ENCODE data around the gene P2RY12. TPM values are rescaled to one million over a fixed set of nuclear protein-coding genes. Genes with fewer than 3 reads are reported as not detected.

The P2RY12 gene
- not detected in 2 replicates for total RNA-seq (2014; rRNA removed; shearing (Covaris generic); ENCODE audit: low replicate concordance)

DNA sequence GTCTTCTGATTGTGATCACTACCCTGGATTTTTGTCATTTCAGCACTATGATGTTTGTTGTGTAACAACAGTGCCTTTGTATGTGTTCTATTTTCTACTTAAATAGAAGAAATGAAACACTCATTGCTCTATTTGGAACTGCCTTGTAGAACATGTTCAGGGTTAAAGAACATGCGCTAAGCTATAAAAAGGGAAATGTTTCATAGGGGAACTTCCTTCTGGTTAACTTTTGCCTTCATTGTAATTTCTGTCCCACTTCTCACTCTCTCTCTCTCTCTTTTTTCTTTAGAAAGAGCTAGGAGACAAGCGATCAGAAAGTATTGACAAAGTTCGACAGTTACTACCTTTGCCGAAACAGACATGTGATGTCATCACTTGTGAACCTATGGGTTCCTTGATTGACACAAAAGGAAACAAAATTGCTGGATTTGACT, at the start of gene P2RY12:
TSS of gene P2RY12 (minus strand) at position 13 of the 434 bp plus-strand sequence. CDS start 45,908 bp downstream, outside the sequence.
- no peak for DNase-seq (ENCODE audit: low read depth)
- in situ Hi-C loops (cut with HindIII; ENCODE audit: low pct_unique_long_range_greater_than_20kb, low sequenced_read_pairs) = no loop called here

DNA sequence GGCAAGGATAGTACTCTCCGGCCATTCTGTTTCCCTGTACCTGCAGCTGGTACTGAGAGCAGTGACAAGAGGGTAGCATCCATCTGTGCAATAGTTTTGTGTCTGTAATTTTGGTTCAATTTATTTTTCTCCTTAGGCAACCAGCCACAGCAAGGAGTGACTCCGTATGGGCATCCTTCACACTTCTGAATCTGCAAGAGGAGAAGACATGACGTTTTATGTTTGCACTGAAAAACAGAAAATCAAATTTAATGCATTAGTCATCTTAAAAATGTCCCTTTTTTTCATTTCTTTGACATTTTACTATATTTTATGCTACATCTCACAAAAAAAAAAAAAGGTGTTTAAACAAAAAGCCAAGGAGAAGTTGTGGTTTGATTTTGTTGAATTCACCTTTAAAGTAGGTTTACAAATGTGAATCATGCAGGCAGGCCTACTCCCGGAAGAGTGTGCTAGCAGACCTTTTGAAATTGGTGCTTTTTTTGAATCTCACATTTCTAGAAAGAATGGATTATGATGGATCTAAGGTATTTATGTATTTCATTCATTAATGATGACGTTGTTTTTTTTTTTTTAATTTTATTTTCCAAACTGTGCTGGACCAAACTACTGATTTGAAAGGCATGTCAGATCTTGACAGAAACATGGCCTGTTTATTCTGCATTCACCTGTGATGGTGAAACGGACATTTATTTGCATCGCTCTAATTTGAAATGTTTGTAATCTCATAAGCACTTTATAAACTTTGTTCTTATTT, 48.2 kb upstream of the P2RY12 start:
- in situ Hi-C loops (cut with HindIII; ENCODE audit: low pct_unique_long_range_greater_than_20kb, low sequenced_read_pairs) = no loop called here
- no peak for DNase-seq (ENCODE audit: low read depth)

GRCh38 chr3:151431940-151432339, 47.4 kb upstream of the P2RY12 start:
- DNase-seq (ENCODE audit: low read depth) = no peak
- in situ Hi-C loops (cut with HindIII; ENCODE audit: low pct_unique_long_range_greater_than_20kb, low sequenced_read_pairs) = no loop called here

GRCh38 chr3:151430821-151431484, 46.4 kb upstream of the P2RY12 start:
- no peak for DNase-seq (ENCODE audit: low read depth)
- in situ Hi-C loops (cut with HindIII; ENCODE audit: low pct_unique_long_range_greater_than_20kb, low sequenced_read_pairs) = no loop called here

GRCh38 chr3:151428386-151428785, 43.8 kb upstream of the P2RY12 start:
- no peak for DNase-seq (ENCODE audit: low read depth)
- in situ Hi-C loops (cut with HindIII; ENCODE audit: low pct_unique_long_range_greater_than_20kb, low sequenced_read_pairs) = no loop called here

DNA sequence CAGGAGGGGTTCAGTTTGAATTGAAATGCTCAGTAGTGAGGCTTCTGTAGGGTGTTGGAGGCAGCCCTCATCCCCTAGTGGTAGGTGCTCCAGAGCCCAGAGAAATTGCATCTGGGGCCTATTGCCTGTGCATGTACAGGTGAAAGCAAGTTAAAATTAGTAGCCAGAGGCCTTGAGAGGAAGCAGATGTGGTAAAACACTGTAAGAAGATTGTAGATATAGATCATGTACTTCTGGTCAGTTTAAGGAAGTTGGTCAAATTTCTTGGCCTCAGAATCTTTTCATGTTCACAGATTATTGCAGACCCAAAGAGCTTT, 41.7 kb upstream of the P2RY12 start:
- no peak for DNase-seq (ENCODE audit: low read depth)
- in situ Hi-C loops (cut with HindIII; ENCODE audit: low pct_unique_long_range_greater_than_20kb, low sequenced_read_pairs) = no loop called here

GRCh38 chr3:151425627-151426340, 41.2 kb upstream of the P2RY12 start:
- in situ Hi-C loops (cut with HindIII; ENCODE audit: low pct_unique_long_range_greater_than_20kb, low sequenced_read_pairs) = no loop called here
- no peak for DNase-seq (ENCODE audit: low read depth)

- in situ Hi-C loops (cut with HindIII; ENCODE audit: low pct_unique_long_range_greater_than_20kb, low sequenced_read_pairs) = no loop called here
Observed at GRCh38 chr3:151423091-151423490, 38.5 kb upstream of the P2RY12 start.

GRCh38 chr3:151421938-151422337, 37.4 kb upstream of the P2RY12 start:
- DNase-seq (ENCODE audit: low read depth) = no peak
- in situ Hi-C loops (cut with HindIII; ENCODE audit: low pct_unique_long_range_greater_than_20kb, low sequenced_read_pairs) = no loop called here

More at GRCh38 chr3:151423091-151423490, 38.5 kb upstream of the P2RY12 start:
- no peak for DNase-seq (ENCODE audit: low read depth)

DNA sequence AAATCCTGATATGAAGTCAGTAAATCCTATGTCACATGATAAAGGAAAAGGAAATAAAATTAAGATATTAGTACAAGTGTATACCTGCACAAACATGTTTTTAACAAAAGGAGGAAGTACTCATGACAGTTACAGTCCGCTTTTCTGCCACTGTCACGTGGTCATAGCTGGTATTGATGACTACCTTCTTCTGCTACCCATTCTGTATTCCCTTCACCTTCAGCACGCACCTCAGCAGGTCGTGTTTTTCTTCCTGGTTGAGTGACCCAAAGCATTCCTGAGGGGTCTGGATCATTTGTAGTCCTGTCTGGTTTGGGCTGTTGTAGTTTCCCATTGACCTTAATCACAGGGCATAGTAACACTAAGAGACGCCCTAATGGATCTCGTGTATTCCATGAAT, 35.3 kb upstream of the P2RY12 start:
- no peak for DNase-seq (ENCODE audit: low read depth)
- in situ Hi-C loops (cut with HindIII; ENCODE audit: low pct_unique_long_range_greater_than_20kb, low sequenced_read_pairs) = no loop called here

DNA sequence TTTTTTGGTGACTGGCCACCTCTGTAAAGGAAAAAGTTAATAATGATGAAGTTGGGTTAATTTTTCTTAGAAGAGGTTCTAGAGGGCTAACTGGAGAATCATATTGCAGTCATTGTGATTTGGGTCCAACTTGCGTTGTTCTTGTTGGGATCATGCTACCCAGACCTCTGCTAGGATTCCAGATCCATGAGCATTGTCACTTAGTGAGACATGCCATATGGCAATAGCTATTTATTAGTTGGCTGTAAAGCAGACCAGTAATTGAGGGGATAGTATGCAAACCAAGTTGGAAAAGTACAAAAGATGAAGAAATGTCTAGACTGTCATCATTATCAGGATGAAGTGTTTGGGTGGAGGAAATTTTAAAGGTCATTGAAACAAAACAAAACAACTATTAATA, 30.7 kb upstream of the P2RY12 start:
- DNase-seq (ENCODE audit: low read depth) = no peak
- in situ Hi-C loops (cut with HindIII; ENCODE audit: low pct_unique_long_range_greater_than_20kb, low sequenced_read_pairs) = no loop called here

DNA sequence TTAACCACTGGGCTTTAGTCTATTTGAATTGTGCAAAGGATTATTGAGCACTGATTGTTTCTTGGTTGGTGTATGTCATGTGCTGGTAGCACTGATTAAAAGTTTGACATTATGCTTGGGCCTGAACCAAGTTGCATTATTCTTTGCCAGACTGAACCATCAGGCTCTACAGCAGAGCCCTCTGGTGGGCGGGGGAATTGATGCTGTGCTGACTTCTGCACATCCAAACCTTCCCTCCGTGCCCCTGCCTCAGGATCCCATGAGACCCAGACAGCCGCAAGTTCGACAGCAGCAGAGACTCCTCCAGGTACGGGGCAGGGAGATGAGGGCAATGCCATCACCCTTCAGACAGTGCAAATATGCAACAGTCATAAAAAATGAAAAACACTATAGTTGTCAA, 28.4 kb upstream of the P2RY12 start:
- in situ Hi-C loops (cut with HindIII; ENCODE audit: low pct_unique_long_range_greater_than_20kb, low sequenced_read_pairs) = no loop called here

DNA sequence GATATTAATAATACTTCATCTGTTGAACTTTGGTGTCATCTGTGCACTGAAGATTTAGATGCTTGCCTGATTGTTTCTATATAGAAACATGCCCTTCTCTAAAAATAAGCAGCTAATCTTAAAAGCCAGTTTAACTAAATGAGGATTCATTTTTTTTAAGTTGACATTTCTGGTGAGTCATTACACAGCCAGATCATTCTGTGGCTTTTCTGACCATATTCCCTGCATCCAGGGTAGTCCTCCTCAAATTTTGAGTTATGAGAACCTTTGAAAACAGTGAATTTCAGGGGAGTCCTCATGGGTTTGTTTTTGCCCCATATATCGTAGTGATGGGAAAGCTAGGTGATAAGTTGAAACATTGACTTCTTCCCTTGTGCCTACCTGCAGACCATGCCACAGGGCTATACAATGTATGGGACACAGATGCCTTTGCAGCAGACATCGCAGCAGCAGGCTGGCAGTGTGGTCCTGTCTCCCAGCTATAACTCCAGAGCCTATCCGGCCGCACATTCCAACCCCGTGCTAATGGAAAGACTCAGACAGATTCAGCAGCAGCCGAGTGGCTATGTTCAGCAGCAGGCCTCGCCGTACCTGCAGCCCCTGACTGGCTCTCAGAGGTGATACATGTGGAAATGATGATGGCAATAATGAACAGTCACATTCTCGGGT, 26.5 kb upstream of the P2RY12 start:
- DNase-seq (ENCODE audit: low read depth) = no peak
- in situ Hi-C loops (cut with HindIII; ENCODE audit: low pct_unique_long_range_greater_than_20kb, low sequenced_read_pairs) = no loop called here

More for the DNA sequence above, 28.4 kb upstream of the P2RY12 start:
- no peak for DNase-seq (ENCODE audit: low read depth)

DNA sequence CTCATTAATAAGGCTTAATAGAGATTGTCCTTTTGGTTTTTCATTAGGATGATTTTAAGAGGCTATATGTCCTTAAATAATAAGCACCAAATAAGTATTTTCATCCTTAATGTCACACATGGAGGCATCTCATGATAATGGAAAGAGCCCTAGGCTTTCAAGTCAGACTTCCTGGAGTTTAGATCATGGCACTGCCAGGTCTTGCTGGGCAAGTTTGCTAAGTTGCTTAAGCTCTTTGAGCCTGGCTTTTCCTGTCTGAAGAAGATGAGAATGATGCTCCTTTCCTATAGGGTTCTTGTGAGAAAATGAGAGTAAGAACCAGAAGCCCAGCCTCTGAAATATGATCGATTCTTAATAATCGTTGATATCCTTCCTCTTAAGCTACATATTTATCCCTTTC, 23.4 kb upstream of the P2RY12 start:
- DNase-seq (ENCODE audit: low read depth) = no peak
- in situ Hi-C loops (cut with HindIII; ENCODE audit: low pct_unique_long_range_greater_than_20kb, low sequenced_read_pairs) = no loop called here

DNA sequence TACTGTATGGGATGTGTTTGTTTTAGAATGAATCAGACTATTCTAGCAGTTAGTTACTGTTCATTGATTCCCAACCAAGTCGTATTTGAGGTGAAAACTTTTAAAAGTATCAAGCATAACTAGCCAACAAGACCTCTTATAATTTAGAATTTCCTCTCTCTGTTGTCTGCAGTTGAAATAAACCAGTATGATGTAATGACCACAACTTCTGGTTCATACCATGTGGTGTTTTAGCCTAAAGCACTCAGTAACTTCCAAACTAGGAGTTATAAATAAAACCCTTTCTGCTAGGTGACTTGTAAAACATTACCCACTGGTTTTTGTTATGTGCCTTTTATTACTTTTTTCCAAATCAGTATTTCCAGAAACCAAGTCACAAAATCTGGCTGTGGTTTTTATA, 19.8 kb upstream of the P2RY12 start:
- peak; percentile 12 for DNase-seq (ENCODE audit: low read depth)

DNA sequence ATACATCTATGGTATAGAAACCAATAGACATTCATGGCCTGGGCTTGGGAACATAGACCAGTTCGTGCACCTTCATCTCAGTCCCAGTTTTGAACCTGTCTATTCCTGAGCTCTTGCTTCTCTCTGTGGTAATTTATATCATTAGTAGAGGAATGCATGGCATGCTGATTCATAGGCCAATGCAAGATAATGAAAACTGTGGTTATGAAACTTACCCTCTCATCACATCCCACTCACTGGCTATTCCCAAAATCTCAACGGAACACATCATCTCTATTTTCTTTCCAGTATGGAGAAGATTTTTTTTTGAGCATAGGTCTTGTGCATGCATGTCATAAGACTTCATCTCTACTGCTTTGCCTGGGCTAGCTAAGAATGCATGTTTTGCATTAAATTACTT, 18.7 kb upstream of the P2RY12 start:
- in situ Hi-C loops (cut with HindIII; ENCODE audit: low pct_unique_long_range_greater_than_20kb, low sequenced_read_pairs) = no loop called here

More for the DNA sequence above, 19.8 kb upstream of the P2RY12 start:
- in situ Hi-C loops (cut with HindIII; ENCODE audit: low pct_unique_long_range_greater_than_20kb, low sequenced_read_pairs) = no loop called here

DNA sequence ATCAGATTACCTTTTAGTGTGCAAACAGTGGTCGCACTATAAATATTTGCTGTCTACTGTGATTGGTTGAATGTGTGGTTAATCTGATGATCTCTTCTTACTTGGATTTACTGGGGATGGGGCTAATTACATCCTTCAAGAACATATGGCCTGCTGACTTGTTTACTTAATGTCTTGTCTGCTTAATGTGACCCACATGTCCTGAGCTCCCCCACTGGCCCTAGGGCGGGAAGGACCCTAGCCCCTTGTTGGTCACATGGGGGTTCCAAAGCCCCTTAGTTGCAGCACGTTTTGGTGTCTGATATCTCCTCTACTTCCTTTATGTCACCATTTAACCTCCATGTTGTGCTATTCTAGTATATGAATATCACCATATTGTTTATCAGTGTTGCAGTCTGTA, 17.8 kb upstream of the P2RY12 start:
- no peak for DNase-seq (ENCODE audit: low read depth)
- in situ Hi-C loops (cut with HindIII; ENCODE audit: low pct_unique_long_range_greater_than_20kb, low sequenced_read_pairs) = no loop called here

More for the DNA sequence above, 18.7 kb upstream of the P2RY12 start:
- DNase-seq (ENCODE audit: low read depth) = peak; percentile 7

- DNase-seq (ENCODE audit: low read depth) = no peak
- in situ Hi-C loops (cut with HindIII; ENCODE audit: low pct_unique_long_range_greater_than_20kb, low sequenced_read_pairs) = no loop called here
Observed at GRCh38 chr3:151400341-151400740, 15.8 kb upstream of the P2RY12 start.

- in situ Hi-C loops (cut with HindIII; ENCODE audit: low pct_unique_long_range_greater_than_20kb, low sequenced_read_pairs) = no loop called here
- no peak for DNase-seq (ENCODE audit: low read depth)
Observed at GRCh38 chr3:151398895-151399294, 14.3 kb upstream of the P2RY12 start.
